Muscle layer of duodenum (tissue), 2 donors: ENCODE data around the gene WDFY3.
"Not testable (repeated sequence)": the region's sequence is repeated elsewhere in the genome, so short reads cannot be mapped to it uniquely, and the experiment has no call there.

Experiments
- H3K27ac ChIP-seq: one replicate; pipeline ENCODE4 v1.7.0; 2013; ENCODE audit warnings: mild to moderate bottlenecking, low read length
- H3K27me3 ChIP-seq: one replicate; pipeline ENCODE4 v1.7.0; 2013; ENCODE audit warnings: low read depth, mild to moderate bottlenecking, control low read depth, low read length
- H3K36me3 ChIP-seq, 2 donors: one replicate each; pipeline ENCODE4 v1.7.0; 2013; ENCODE audit warnings: low read length in 2 of 2, control low read depth in 1 of 2, mild to moderate bottlenecking in 1 of 2; ENCODE audit not compliant: insufficient read depth in 2 of 2, control insufficient read depth in 1 of 2
- H3K4me1 ChIP-seq, 2 donors: one replicate each; pipeline ENCODE4 v1.7.0; 2013; ENCODE audit warnings: low read length in 2 of 2, mild to moderate bottlenecking in 2 of 2, control low read depth in 1 of 2, moderate library complexity in 1 of 2; ENCODE audit not compliant: insufficient read depth in 2 of 2, control insufficient read depth in 1 of 2
- H3K4me3 ChIP-seq, 2 donors: one replicate each; pipeline ENCODE4 v1.7.0; 2013; ENCODE audit warnings: low read length in 2 of 2, low read depth in 1 of 2, mild to moderate bottlenecking in 1 of 2
- H3K9me3 ChIP-seq, 2 donors: one replicate each; pipeline ENCODE4 v1.7.0; 2013; ENCODE audit warnings: low read length in 2 of 2, control low read depth in 1 of 2, mild to moderate bottlenecking in 1 of 2; ENCODE audit not compliant: control insufficient read depth in 1 of 2
- donor health status: healthy.

WDFY3 gene

GRCh38 chr4:84809946-84810345, 156.5 kb downstream of the WDFY3 start:
- Histone ChIP-seq H3K4me1 (peaks cover 0 to 3% of the 10 kb centered on the region in 2 donors), H3K27ac (no peak overlapping the region), H3K9me3 (no peaks in the 10 kb centered on the region), H3K27me3 (no peaks in the 10 kb centered on the region), H3K4me3 (no peak overlapping the region), H3K36me3 (peaks cover 12 to 15% of the 10 kb centered on the region in 2 donors)

DNA sequence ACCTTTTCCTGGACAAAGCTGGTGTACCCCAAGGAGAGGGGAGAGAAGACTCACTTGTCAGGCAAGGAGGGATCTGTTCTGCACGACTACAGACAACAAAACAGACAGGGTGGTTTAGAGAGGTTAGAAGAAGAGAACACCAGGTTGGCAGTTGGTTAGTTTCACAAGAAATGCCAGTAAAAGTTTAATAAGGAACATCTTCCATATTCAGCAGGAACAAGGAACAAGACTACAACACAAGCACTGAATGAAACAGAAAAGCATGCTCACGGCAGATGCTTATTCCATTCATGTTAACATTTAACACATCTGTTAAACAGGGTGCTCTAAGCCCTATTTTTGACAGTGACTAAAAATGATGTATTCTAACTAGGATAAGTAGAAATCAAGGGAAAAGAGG, 158.2 kb downstream of the WDFY3 start:
- H3K36me3 ChIP-seq: peaks cover 11 to 12% of the 10 kb centered on the region in 2 donors
- H3K9me3 ChIP-seq: no peaks in the 10 kb centered on the region
- H3K27me3 ChIP-seq: no peaks in the 10 kb centered on the region
- no peak overlapping the region for H3K4me3 ChIP-seq
- H3K27ac ChIP-seq: no peak overlapping the region
- H3K4me1 ChIP-seq: peaks cover 0 to 10% of the 10 kb centered on the region in 2 donors

GRCh38 chr4:84806541-84806940, 159.9 kb downstream of the WDFY3 start:
- peaks cover 13 to 17% of the 10 kb centered on the region in 2 donors for H3K36me3 ChIP-seq
- not testable (repeated sequence) for H3K9me3 ChIP-seq, H3K27me3 ChIP-seq, H3K27ac ChIP-seq, H3K4me3 ChIP-seq
- H3K4me1 ChIP-seq: peaks cover 0 to 10% of the 10 kb centered on the region in 2 donors

- Histone ChIP-seq H3K4me1 (peaks cover 0 to 7% of the 10 kb centered on the region in 2 donors), H3K9me3 (no peaks in the 10 kb centered on the region), H3K27ac (no peak overlapping the region), H3K27me3 (no peaks in the 10 kb centered on the region), H3K4me3 (no peak overlapping the region), H3K36me3 (peaks cover 25 to 27% of the 10 kb centered on the region in 2 donors)
Observed at GRCh38 chr4:84804136-84804535, 162.4 kb downstream of the WDFY3 start.

DNA sequence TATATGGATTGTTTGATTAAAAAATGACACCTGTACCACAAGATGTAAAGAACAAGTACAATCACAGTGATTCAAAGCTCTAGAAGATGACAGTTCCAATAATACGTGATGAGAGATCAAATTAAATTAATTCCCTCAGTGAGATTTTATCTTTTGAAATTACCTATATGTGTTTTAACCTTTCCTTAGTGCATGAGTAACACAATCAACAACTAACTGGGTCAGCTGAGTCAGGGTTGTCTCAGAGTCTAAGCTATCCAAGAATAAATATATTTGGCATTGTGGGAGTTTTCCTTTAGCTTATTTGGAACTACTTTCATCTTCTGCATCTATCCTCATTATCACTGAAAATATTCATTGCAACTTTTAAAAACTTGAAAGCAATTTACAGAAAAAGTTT, 162.8 kb downstream of the WDFY3 start:
- Histone ChIP-seq H3K9me3 (no peaks in the 10 kb centered on the region), H3K36me3 (peaks cover 21 to 26% of the 10 kb centered on the region in 2 donors), H3K4me3 (no peak overlapping the region), H3K27ac (no peak overlapping the region), H3K27me3 (no peaks in the 10 kb centered on the region), H3K4me1 (peaks cover 0 to 7% of the 10 kb centered on the region in 2 donors)

DNA sequence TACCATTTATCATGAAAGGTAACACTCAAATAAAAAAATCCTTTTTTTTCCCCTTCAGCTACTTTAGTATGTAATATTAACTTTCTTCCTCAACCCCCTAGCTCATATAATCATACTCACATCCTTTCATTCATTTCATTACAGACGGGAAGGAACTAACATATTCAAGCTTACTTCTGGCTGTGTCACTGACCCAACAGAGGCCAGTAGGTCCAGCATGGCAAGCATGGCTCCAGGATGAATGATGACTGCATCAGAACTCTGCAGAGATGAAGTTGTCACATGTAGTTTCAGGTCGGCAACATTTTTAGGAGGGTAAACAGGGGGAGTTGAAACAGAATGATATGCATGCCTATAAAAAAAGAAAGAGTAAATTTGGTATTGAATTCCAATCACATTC, 163.4 kb downstream of the WDFY3 start:
- Histone ChIP-seq H3K4me1 (peaks cover 0 to 7% of the 10 kb centered on the region in 2 donors), H3K4me3 (no peak overlapping the region), H3K9me3 (no peaks in the 10 kb centered on the region), H3K36me3 (peaks cover 15 to 26% of the 10 kb centered on the region in 2 donors), H3K27me3 (no peaks in the 10 kb centered on the region), H3K27ac (no peak overlapping the region)

- no peaks in the 10 kb centered on the region for H3K9me3 ChIP-seq
- H3K27me3 ChIP-seq: no peaks in the 10 kb centered on the region
- H3K27ac ChIP-seq: no peak overlapping the region
- H3K36me3 ChIP-seq: peaks cover 15 to 32% of the 10 kb centered on the region in 2 donors
- H3K4me3 ChIP-seq: no peak overlapping the region
- peaks cover 0 to 7% of the 10 kb centered on the region in 2 donors for H3K4me1 ChIP-seq
Observed at GRCh38 chr4:84800256-84800655, 166.2 kb downstream of the WDFY3 start.

- Histone ChIP-seq H3K27me3 (no peaks in the 10 kb centered on the region), H3K36me3 (peaks cover 15 to 33% of the 10 kb centered on the region in 2 donors), H3K9me3 (no peaks in the 10 kb centered on the region), H3K27ac (no peak overlapping the region), H3K4me1 (peaks cover 0 to 4% of the 10 kb centered on the region in 2 donors), H3K4me3 (no peak overlapping the region)
Observed at GRCh38 chr4:84799318-84799717, 167.2 kb downstream of the WDFY3 start.

GRCh38 chr4:84796394-84796793, 170.1 kb downstream of the WDFY3 start:
- no peak overlapping the region for H3K4me3 ChIP-seq
- no peaks in the 10 kb centered on the region for H3K27me3 ChIP-seq
- H3K36me3 ChIP-seq: peaks cover 12 to 32% of the 10 kb centered on the region in 2 donors
- H3K4me1 ChIP-seq: no peaks in the 10 kb centered on the region
- no peak overlapping the region for H3K27ac ChIP-seq
- no peaks in the 10 kb centered on the region for H3K9me3 ChIP-seq

GRCh38 chr4:84792366-84793301, 173.9 kb downstream of the WDFY3 start:
- Histone ChIP-seq H3K9me3 (no peaks in the 10 kb centered on the region), H3K4me3 (no peak overlapping the region), H3K27ac (no peak overlapping the region), H3K27me3 (no peaks in the 10 kb centered on the region), H3K36me3 (peaks cover 3 to 18% of the 10 kb centered on the region in 2 donors), H3K4me1 (no peaks in the 10 kb centered on the region)

GRCh38 chr4:84790769-84791565, 175.5 kb downstream of the WDFY3 start:
- Histone ChIP-seq H3K9me3 (no peaks in the 10 kb centered on the region), H3K4me1 (no peaks in the 10 kb centered on the region), H3K27me3 (no peaks in the 10 kb centered on the region), H3K36me3 (peaks cover 15 to 30% of the 10 kb centered on the region in 2 donors), H3K4me3 (no peak overlapping the region), H3K27ac (no peak overlapping the region)
